GM21367 (cell line): ENCODE measurements around the gene ELAC1.

ENCODE experiments used
- ATAC-seq: cut with Tn5 transposase; IDR thresholded peaks from one replicate; pipeline ENCODE4 v1.9.1; 2021; ENCODE audit not compliant: unreplicated experiment

ELAC1 gene

GRCh38 chr18:51013259-51013658 is 45.4 kb downstream of the ELAC1 start:
- no peak for ATAC-seq

DNA sequence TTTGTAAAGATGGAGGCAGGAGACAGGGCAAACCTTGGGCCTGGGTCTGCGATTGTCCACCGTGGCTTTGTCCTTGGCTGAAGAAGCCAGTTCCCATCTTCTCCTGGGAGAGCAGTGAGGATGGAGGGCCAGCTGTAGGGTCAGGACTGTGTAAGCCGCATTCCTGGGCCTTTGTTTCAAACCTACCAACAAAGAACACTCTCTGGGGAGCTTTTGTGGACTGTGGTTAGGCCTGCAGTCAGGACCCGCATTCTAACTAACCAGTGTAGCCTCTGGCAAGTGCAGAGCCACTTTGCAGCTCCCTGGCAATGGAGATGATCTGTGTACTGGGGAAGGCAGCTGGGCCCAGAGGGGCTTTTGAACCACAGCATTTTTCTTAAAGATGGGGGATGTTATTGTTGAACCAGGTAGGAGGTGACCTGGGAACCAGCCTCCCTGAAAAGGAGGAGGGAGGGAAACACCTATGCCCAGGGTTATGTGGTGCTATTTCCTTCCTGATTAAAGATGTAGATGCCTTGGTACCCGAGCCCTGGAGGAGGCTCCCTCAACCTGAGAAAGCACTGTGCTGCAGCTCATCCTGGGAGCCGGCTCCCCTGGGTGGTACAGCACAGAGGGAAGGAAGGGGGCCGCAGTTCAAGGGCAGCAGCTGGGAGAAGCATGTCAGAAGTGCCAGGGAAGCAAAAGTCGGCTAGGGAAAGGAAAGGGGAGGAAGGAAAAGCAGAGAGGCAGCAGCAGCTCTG is 49.5 kb downstream of the ELAC1 start:
- ATAC-seq: no peak

DNA sequence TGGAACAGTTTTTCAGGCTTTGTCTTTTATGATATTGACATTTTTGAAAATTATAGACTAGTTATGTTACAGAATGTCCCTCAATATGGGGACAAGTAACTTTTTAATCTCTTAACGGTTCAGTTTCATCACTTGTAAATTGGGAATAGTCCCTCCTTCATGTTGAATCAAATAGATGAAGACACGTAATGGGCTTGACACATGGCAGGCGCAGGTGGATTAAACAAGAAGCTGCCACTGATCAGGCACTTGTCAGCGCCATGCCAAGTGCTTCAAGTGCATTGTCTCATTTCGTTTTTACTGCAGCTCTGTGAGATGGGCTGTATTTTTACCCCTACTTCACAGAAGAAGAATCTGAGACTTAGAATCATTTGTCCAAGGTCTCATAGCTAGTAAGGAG is 52.7 kb downstream of the ELAC1 start:
- no peak for ATAC-seq

- no peak for ATAC-seq
Observed at GRCh38 chr18:51021226-51021965, 53.6 kb downstream of the ELAC1 start.

DNA sequence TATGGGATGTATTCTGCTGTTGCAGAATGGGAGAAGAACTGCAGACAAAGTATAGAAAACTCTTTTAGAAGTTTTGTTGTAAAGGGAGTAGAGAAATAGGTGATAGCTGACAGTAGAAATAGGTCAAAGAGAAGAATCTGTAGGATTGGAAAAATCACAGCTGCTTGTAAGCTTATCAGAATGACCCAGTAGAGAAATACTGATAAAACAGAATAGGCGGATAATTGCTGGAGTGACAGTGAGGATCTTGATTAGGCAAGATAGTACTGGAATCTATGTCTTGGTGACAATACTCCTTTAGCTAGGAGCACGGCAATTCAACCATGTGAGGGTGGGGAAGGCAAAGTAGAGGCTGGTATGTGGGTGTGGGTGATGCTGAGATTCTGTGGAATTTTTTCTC is 57.7 kb downstream of the ELAC1 start:
- no peak for ATAC-seq

- no peak for ATAC-seq
Observed at GRCh38 chr18:51028201-51028805, 60.5 kb downstream of the ELAC1 start.

GRCh38 chr18:51029378-51029693 is 61.5 kb downstream of the ELAC1 start:
- ATAC-seq: no peak

GRCh38 chr18:51029694-51030536 is 62.1 kb downstream of the ELAC1 start, which contains the start of gene SMAD4:
SMAD4 (plus strand) TSS chr18:51030213; CDS start chr18:51047047, 16,834 bp downstream.
- peak; percentile 72 for ATAC-seq

GRCh38 chr18:51030537-51031258 is 62.9 kb downstream of the ELAC1 start:
- peak; percentile 50 for ATAC-seq

GRCh38 chr18:51032193-51032592 is 64.4 kb downstream of the ELAC1 start:
- no peak for ATAC-seq

DNA sequence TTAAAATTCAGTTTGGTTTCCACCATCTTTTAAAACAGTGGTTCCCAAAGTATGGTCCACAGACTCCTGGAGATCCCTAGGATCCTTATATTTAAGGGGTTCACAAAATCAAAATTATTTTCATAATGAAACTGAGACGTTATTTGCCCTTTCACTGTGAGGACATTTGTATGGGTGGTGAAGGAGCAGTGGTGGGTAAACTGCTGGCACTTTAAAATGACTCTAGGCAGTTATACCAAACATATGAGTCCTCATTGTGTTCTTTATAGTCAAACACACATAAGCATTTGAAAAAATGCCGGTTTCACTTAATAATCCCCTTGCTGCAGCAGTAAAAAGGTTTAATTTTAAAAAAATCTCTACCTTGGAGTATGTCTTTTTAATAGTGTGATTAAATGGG is 69.4 kb downstream of the ELAC1 start:
- ATAC-seq: no peak
